ENCODE measurements around the gene POLG2.
"Not testable (repeated sequence)": the region's sequence is repeated elsewhere in the genome, so short reads cannot be mapped to it uniquely, and the experiment has no call there.

Gene POLG2

DNA sequence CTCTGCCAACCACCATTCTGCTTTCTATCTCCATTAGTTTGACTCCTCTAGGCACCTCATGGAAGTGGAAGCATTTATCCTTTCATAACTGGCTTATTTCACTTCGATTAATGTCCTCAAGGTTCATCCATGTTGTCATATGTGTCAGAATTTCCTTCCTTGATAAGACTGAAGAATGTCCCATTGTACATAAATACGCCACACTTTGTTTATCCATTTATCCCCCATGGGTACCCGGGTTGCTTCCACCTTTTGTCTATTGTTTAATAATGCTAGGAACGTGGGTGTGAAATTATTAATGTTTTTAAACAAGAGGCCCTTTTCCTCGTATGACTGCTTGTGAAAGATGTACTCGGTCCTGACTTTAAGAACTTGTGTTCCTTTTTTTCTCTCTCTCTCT, 35.1 kb downstream of the POLG2 start:
- TF ChIP-seq, protein P1, sequence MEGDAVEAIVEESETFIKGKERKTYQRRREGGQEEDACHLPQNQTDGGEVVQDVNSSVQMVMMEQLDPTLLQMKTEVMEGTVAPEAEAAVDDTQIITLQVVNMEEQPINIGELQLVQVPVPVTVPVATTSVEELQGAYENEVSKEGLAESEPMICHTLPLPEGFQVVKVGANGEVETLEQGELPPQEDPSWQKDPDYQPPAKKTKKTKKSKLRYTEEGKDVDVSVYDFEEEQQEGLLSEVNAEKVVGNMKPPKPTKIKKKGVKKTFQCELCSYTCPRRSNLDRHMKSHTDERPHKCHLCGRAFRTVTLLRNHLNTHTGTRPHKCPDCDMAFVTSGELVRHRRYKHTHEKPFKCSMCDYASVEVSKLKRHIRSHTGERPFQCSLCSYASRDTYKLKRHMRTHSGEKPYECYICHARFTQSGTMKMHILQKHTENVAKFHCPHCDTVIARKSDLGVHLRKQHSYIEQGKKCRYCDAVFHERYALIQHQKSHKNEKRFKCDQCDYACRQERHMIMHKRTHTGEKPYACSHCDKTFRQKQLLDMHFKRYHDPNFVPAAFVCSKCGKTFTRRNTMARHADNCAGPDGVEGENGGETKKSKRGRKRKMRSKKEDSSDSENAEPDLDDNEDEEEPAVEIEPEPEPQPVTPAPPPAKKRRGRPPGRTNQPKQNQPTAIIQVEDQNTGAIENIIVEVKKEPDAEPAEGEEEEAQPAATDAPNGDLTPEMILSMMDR (IDR thresholded peaks at IDR 0.05; ENCODE audit: extremely low read depth, missing control alignments) = no peak
- DNase-seq (ENCODE audit: low spot score) = no peak

DNA sequence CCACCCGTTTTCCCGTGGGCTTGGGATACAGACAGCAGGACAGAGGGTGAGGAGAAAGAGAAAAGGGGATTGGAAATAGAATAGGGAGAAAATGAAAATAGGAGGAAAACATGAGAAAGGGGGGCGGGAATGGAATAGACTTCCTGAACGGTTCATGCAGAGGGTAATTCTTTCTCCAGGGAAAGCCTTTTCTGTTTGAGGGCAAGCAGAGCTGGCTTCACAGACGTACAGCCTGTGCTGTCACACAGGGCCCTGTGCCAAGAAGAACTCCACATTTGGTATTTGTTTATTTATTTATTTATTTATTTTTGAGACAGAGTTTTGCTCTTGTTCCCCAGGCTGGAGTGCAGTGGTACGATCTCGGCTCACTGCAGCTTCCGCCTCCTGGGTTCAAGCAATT, 35.9 kb downstream of the POLG2 start:
- DNase-seq (ENCODE audit: low spot score) = no peak
- TF ChIP-seq, protein P1 (IDR thresholded peaks at IDR 0.05; ENCODE audit: extremely low read depth, missing control alignments) = no peak

DNA sequence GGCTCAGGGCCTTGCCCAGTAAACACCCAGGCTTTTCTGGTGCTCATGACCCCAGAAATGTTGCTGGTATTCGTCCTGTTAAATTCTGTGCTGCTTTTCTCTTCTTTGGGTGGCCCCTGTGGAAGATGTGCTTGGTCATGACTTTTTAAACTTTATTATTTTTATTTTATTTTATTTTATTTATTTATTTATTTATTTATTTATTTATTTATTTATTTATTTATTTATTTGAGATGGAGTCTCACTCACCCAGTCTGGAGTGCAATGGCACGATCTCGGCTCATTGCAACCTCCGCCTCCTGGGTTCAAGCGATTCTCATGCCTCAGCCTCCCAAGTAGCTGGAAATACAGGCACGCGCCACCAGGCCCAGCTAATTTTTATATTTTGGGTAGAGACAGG, 37.0 kb downstream of the POLG2 start:
- not testable (repeated sequence) for DNase-seq (ENCODE audit: low spot score)

DNA sequence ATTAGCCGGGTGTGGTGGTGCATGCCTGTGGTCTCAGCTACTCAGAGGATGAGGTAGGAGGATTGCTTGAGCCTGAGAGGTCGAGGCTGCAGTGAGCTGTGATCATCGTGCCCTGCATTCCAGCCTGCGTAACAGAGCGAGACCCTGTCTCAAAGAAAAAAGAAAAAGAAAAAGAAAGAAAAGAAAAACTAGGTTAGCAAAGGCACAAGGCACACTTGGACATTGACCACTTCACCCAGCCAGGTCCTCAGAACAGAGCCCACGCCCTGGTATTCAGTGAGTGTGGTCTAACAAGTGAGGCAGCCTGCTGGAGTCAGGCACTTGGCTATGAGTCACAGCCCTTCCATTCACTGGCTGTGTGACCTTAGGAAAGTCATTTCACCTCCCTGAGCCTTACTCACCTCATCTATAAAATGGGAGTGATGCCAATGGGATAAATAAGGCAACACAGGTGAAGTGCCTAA, 37.5 kb downstream of the POLG2 start:
- TF ChIP-seq, protein P1 (IDR thresholded peaks at IDR 0.05; ENCODE audit: extremely low read depth, missing control alignments) = no peak
- no peak for DNase-seq (ENCODE audit: low spot score)

DNA sequence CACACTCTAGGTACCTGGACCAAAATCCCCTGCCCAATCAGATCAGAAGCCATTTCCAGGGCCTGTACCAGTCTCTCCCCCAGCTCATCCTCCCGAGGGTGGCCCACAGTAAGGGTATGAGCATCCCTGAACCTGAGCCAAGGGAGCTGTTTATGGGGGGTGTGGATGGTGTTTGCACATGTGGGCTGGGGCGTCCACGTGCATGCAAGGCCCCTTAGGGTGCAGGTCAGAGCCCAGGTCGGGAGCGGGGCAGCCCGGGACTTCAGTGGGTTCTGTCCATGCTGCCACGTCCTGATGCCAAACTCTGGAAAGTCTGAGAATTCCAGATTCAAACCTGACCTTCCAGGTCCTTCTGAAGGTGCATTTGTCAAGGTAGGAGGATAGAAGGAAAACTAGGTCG, 38.1 kb downstream of the POLG2 start:
- TF ChIP-seq, protein P1 (IDR thresholded peaks at IDR 0.05; ENCODE audit: extremely low read depth, missing control alignments) = no peak

DNA sequence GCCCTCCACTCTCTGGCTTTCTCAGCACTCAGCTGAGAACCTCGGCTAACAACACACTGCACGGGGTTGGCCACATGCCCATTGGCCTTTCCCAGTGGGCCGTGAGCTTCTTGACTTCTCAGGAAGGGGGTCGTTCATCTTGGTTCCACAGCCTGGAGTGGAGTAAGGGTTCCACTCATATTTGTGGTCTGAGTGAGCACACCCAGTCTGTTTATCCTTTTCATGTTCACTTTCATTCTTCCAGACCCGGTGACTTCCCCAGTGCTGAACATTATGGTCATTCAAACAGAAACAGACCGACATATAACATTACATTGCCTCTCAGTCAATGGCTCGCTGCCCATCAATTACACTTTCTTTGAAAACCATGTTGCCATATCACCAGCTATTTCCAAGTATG, 39.7 kb downstream of the POLG2 start:
- no peak for DNase-seq (ENCODE audit: low spot score)
- TF ChIP-seq, protein P1 (IDR thresholded peaks at IDR 0.05; ENCODE audit: extremely low read depth, missing control alignments) = no peak

More for the DNA sequence above, 38.1 kb downstream of the POLG2 start:
- DNase-seq (ENCODE audit: low spot score) = no peak

DNA sequence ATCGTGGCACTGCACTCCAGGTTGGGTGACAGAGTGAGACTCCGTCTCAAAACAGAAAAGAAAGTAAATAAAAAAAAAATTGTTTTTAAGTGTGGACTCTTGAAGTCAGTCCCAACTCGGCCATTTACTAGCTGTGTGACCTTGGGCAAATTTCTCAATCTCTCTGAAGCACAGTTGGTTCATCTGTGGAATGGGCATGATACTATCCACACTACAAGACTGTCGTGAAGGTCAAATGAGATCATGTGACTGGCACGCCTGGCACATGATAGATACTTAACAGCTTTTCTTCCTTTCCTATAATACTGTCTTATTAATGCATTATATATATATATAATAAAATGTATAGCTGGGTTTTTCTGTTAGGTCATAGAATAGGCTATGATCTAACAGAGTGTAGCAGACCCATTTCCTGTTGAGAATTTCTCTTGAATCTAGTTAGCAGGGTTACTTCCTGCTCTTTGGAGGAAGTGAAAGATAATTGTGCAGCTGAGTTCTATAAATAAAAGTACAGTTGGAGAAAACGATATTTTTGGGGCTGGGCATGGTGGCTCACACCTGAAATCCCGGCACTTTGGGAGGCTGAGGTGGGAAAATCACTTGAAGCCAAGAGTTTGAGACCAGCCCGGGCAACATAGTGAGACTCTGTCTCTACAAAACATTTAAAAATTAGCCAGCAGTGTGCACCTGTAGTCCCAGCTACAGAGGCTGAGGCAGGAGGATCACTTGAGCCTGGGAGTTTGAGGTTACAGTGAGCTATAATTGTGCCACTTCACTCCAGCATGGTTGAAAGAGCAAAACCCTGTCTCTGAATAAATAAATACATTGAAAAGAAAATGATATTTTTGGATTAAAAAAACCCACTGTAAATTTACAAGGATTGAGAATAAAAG, 40.6 kb downstream of the POLG2 start:
- TF ChIP-seq, protein P1 (IDR thresholded peaks at IDR 0.05; ENCODE audit: extremely low read depth, missing control alignments) = no peak
- DNase-seq (ENCODE audit: low spot score) = peak; percentile 46

DNA sequence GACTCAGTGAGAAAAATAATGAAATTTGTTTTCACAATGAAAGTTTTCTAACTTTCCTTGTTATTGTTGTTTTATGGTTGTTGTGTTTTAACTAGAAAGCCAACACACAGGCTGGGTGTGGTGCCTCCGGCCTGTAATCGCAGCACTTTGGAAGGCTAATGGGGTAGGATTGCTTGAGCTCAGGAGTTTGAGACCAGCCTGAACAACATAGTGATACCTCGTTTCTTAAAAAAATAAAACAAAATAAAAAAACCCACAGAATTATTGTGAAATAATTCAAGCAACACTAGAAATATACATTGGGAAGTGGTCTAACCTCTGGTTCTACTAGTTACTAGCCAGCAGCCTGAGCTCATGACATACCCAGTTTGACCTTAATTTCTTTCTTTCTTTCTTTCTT, 47.3 kb downstream of the POLG2 start:
- no peak for DNase-seq (ENCODE audit: low spot score)

More for the DNA sequence above, 47.3 kb downstream of the POLG2 start:
- TF ChIP-seq, protein P1 (IDR thresholded peaks at IDR 0.05; ENCODE audit: extremely low read depth, missing control alignments) = no peak

Data from GM20000 (cell line).